Caki2 (cell line): ENCODE data around the gene MAD1L1. TPM values are rescaled to one million over a fixed set of nuclear protein-coding genes. Genes with fewer than 3 reads are reported as not detected.
"Not testable (repeated sequence)": the region's sequence is repeated elsewhere in the genome, so short reads cannot be mapped to it uniquely, and the experiment has no call there.

Source experiments
- DNase-seq: peaks from one replicate; pipeline ENCODE4 v3.0.0-alpha.2; 2015; ENCODE audit warnings: low read depth
- in situ Hi-C: cut with HindIII; loops from 2 replicates; pipeline ENCODE4 v1.10.0; 2016; ENCODE audit warnings: low sequenced_read_pairs, low pct_unique_long_range_greater_than_20kb, mixed read lengths
- total RNA-seq: library from RNA; depleted of rRNA; stranded (reverse); fragments of >200 nt; shearing (Covaris generic); gene quantifications from 2 replicates; pipeline ENCODE4 v1.2.3, GENCODE V29; 2014; ENCODE audit warnings: low replicate concordance

MAD1L1 gene
- total RNA-seq, 1 experiment from 2014 or later: 123 TPM

GRCh38 chr7:1849351-1850041 is 383.2 kb downstream of the MAD1L1 start:
- in situ Hi-C loops: no loop called here

GRCh38 chr7:1848911-1849311 is 383.8 kb downstream of the MAD1L1 start:
- DNase-seq: no peak
- in situ Hi-C loops: no loop called here

More at GRCh38 chr7:1849351-1850041, 383.2 kb downstream of the MAD1L1 start:
- no peak for DNase-seq

- in situ Hi-C loops: no loop called here
- DNase-seq: no peak
Measured at GRCh38 chr7:1848013-1848640, 384.6 kb downstream of the MAD1L1 start.

- DNase-seq: no peak
Measured at GRCh38 chr7:1847260-1848001, 385.3 kb downstream of the MAD1L1 start.

GRCh38 chr7:1846331-1847065 is 386.2 kb downstream of the MAD1L1 start:
- no peak for DNase-seq
- in situ Hi-C loops: no loop called here

More at GRCh38 chr7:1847260-1848001, 385.3 kb downstream of the MAD1L1 start:
- in situ Hi-C loops: no loop called here

GRCh38 chr7:1845536-1846311 is 387.0 kb downstream of the MAD1L1 start:
- in situ Hi-C loops: no loop called here
- no peak for DNase-seq

- in situ Hi-C loops: no loop called here
- no peak for DNase-seq
Measured at GRCh38 chr7:1844951-1845390, 387.8 kb downstream of the MAD1L1 start.

- no peak for DNase-seq
- in situ Hi-C loops: no loop called here
Measured at GRCh38 chr7:1844336-1844950, 388.3 kb downstream of the MAD1L1 start.

- no peak for DNase-seq
- in situ Hi-C loops: no loop called here
Measured at GRCh38 chr7:1843921-1844335, 388.8 kb downstream of the MAD1L1 start.

- no peak for DNase-seq
- in situ Hi-C loops: no loop called here
Measured at GRCh38 chr7:1843271-1843861, 389.4 kb downstream of the MAD1L1 start.

- no peak for DNase-seq
Measured at GRCh38 chr7:1842321-1843221, 390.2 kb downstream of the MAD1L1 start.

GRCh38 chr7:1841286-1842021 is 391.3 kb downstream of the MAD1L1 start:
- in situ Hi-C loops, DNase-seq: not testable (repeated sequence)

More at GRCh38 chr7:1842321-1843221, 390.2 kb downstream of the MAD1L1 start:
- in situ Hi-C loops: no loop called here

GRCh38 chr7:1840744-1841143 is 392.0 kb downstream of the MAD1L1 start:
- in situ Hi-C loops, DNase-seq: not testable (repeated sequence)

GRCh38 chr7:1839701-1840100 is 393.0 kb downstream of the MAD1L1 start:
- in situ Hi-C loops: no loop called here
- DNase-seq: no peak

- in situ Hi-C loops, DNase-seq: not testable (repeated sequence)
Measured at GRCh38 chr7:1838911-1839531, 393.7 kb downstream of the MAD1L1 start.
